Cardiac muscle cell (in vitro differentiated cells and primary cell): Measurements from ENCODE around the gene JAKMIP1. TPM values are rescaled to one million over a fixed set of nuclear protein-coding genes. Genes with fewer than 3 reads are reported as not detected.

Source experiments
- DNase-seq, 2 donors: peaks; one replicate each; pipeline versions ENCODE4 v3.0.0 to v3.0.0-alpha.2; 2010 to 2017; ENCODE audit warnings: low read depth in 1 of 2, low spot score in 1 of 2
- H3K27ac ChIP-seq: fragments of 200-600 bp; sonication (generic); 2 replicates; pipeline ENCODE4 v1.5.1; 2016
- H3K27me3 ChIP-seq: fragments of 200-600 bp; sonication (generic); 2 replicates; pipeline ENCODE4 v1.6.0; 2016; ENCODE audit warnings: control low read depth
- H3K36me3 ChIP-seq: fragments of 200-600 bp; sonication (generic); 2 replicates; pipeline ENCODE4 v1.5.1; 2016; ENCODE audit warnings: control low read depth
- H3K4me1 ChIP-seq: fragments of 200-600 bp; sonication (generic); 2 replicates; pipeline ENCODE4 v1.8.1; 2017; ENCODE audit warnings: low read depth, mild to moderate bottlenecking, mixed run types
- H3K4me3 ChIP-seq: fragments of 200-600 bp; sonication (generic); 2 replicates; pipeline ENCODE4 v1.5.1; 2016; ENCODE audit warnings: mild to moderate bottlenecking
- H3K9me3 ChIP-seq: fragments of 200-600 bp; sonication (generic); 2 replicates; pipeline ENCODE4 v1.5.1; 2017; ENCODE audit warnings: low read depth, mild to moderate bottlenecking, control low read depth
- CTCF ChIP-seq: IDR thresholded peaks from 2 replicates; pipeline ENCODE4 v1.5.1; 2012; ENCODE audit warnings: low read depth, mild to moderate bottlenecking, low read length
- polyA plus RNA-seq: library from polyadenylated mRNA; unstranded; fragments of >200 nt; fragmentation: Nextera tagmentation; extraction: Ambion mirVana; gene quantifications from 2 replicates; pipeline ENCODE4 v1.2.1, GENCODE V29; 2016
- total RNA-seq: library from RNA; depleted of rRNA; stranded (reverse); fragments of >200 nt; gene quantifications from 2 replicates; pipeline ENCODE4 v1.2.3, GENCODE V29; 2016

The JAKMIP1 gene
- total and polyA plus RNA-seq, 2 experiments from 2014 or later: 0.68 to 1.2 TPM

DNA sequence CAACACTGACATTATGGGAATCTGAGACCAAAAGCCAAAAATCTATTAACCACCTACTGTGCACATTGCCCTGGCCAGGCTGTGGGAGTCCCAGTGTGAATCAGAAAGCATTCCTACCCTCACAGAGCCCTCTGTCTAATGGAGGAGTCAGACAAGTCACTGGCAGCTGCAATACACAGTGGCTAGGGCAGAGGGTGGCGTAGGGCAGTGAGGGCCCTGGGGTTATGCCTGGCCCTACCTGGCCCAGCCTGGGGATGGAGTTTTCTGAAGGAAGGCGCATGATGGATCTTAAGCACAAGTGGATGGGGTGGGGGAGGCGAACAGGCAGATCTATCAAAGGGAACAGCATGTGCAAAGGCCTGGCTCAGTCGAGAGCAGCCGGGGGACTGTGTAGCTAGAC lies 10.8 kb downstream of the JAKMIP1 start:
- DNase-seq: no peak
- TF ChIP-seq CTCF: no peak

DNA sequence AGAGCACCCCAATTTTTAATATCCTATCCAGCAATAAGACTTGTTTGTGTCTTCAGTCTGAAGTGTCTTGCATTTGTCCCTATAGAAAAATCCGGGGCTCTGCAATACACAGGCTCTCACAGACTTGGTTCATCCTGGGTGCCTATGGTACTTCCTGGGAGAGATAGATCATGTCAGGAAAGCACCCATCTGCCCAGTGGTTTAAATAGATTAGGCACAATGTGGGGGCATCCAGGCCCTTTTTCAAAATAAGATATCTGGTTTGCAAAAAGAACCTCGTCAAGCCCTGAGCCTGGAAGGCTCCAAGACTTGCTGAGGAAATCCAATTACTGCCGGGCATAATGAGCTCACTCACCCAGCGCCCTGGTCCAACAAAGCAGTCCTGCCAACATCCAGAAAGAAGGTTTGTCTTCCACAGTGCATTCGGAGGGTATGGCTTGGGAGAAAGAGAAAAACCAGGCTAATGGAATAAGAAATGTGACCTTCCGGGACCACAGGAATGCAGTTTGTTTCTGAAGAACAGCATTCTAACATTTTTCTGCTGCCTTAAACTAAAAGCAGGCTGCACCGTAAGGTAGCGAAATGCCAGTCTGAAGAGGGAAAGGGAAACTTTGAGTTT lies 11.6 kb downstream of the JAKMIP1 start:
- no peaks in the 10 kb centered on the region for H3K4me1 ChIP-seq
- H3K4me3 ChIP-seq: no peak overlapping the region
- TF ChIP-seq CTCF: no peak
- H3K36me3 ChIP-seq: no peaks in the 10 kb centered on the region
- no peaks in the 10 kb centered on the region for H3K27me3 ChIP-seq
- H3K9me3 ChIP-seq: no peaks in the 10 kb centered on the region
- H3K27ac ChIP-seq: no peak overlapping the region
- no peak for DNase-seq

More for the DNA sequence above, 10.8 kb downstream of the JAKMIP1 start:
- Histone ChIP-seq H3K4me3 (no peak overlapping the region), H3K9me3 (no peaks in the 10 kb centered on the region), H3K27me3 (no peaks in the 10 kb centered on the region), H3K36me3 (no peaks in the 10 kb centered on the region), H3K4me1 (no peaks in the 10 kb centered on the region), H3K27ac (no peak overlapping the region)

- no peaks in the 10 kb centered on the region for H3K9me3 ChIP-seq
Measured at GRCh38 chr4:6184169-6184568, 16.2 kb downstream of the JAKMIP1 start.

DNA sequence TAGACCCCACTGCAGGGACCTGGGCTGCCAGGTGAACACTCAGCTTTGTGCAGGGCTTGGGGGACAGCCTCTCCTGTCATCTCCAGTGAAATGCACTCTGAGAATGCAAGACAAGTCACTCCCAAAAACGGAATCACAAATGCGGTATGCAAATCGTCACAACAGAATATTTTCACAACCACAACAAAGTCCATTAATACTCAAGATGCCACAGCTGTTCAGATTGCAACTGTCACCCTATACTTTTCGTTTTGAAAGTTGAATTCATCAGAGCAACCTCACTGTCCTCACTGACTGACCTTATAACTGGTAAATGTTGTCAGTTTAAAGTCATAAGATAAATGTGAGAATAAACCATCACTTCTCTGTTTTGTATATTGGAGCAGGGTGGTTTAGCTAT lies 16.6 kb downstream of the JAKMIP1 start:
- H3K36me3 ChIP-seq: no peaks in the 10 kb centered on the region
- H3K4me1 ChIP-seq: no peaks in the 10 kb centered on the region
- no peaks in the 10 kb centered on the region for H3K27me3 ChIP-seq

More at GRCh38 chr4:6184169-6184568, 16.2 kb downstream of the JAKMIP1 start:
- no peak for TF ChIP-seq CTCF
- Histone ChIP-seq H3K27ac (no peak overlapping the region), H3K27me3 (no peaks in the 10 kb centered on the region), H3K4me3 (no peak overlapping the region), H3K36me3 (no peaks in the 10 kb centered on the region), H3K4me1 (no peaks in the 10 kb centered on the region)
- no peak for DNase-seq

GRCh38 chr4:6182376-6183280 lies 17.7 kb downstream of the JAKMIP1 start:
- no peaks in the 10 kb centered on the region for H3K36me3 ChIP-seq
- no peaks in the 10 kb centered on the region for H3K27me3 ChIP-seq
- no peaks in the 10 kb centered on the region for H3K4me1 ChIP-seq
- no peak for DNase-seq
- TF ChIP-seq CTCF: no peak
- no peaks in the 10 kb centered on the region for H3K9me3 ChIP-seq
- H3K4me3 ChIP-seq: no peak overlapping the region
- H3K27ac ChIP-seq: no peak overlapping the region

More for the DNA sequence above, 16.6 kb downstream of the JAKMIP1 start:
- no peak for TF ChIP-seq CTCF
- H3K9me3 ChIP-seq: no peaks in the 10 kb centered on the region
- H3K27ac ChIP-seq: no peak overlapping the region
- DNase-seq: no peak
- H3K4me3 ChIP-seq: no peak overlapping the region
